GM12892 (cell line): ENCODE measurements around the gene RMND5A.
"Not testable (repeated sequence)": the region's sequence is repeated elsewhere in the genome, so short reads cannot be mapped to it uniquely, and the experiment has no call there.

Experiments used
- POLR2A ChIP-seq: IDR thresholded peaks from 2 replicates; pipeline ENCODE4 v1.6.1; 2011; ENCODE audit warnings: low read depth, low read length, control low read depth
- POLR2AphosphoS5 ChIP-seq: IDR thresholded peaks from 2 replicates; pipeline ENCODE4 v1.6.1; 2011; ENCODE audit warnings: low read depth, low read length, control low read depth

DNA sequence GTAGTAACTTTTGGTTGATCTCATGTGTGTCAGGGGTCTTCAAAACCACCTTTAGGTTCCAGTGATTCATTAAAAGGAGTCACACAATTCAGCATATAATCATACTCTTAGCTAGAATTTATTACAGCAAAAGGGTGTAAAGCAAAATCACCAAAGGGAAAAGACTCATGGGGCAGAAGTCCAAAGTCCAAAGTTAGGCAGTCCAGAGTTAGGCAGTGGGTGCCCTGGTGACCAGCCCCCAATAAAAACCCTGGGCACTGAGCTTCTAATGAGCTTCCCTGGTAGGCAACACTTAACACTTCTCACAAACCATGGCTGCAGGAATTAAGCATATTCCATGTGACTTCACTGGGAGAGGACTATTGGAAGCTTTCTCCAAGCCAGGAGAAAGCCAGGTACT lies 19.4 kb downstream of the RMND5A start:
- TF ChIP-seq POLR2AphosphoS5, POLR2A: not testable (repeated sequence)
